WTC11 (cell line): Measurements from ENCODE around the gene INS. TPM values are rescaled to one million over a fixed set of nuclear protein-coding genes. Genes with fewer than 3 reads are reported as not detected.

ENCODE experiments used
- ATAC-seq: fragments of 200-7000 bp; cut with Tn5 transposase; 2 replicates; pipeline ENCODE4 v1.10.0; 2021; ENCODE audit warnings: mild to moderate bottlenecking, moderate library complexity
- CTCF ChIA-PET: fragments of 300-600 bp; sonication (Branson Sonifier 250); formaldehyde crosslinking; loops from one replicate; lab custom pipeline; 2021; ENCODE audit warnings: antibody characterized with exemption; lab: Charles Lee
- POLR2A ChIA-PET: fragments of 350-600 bp; sonication (Branson Sonifier 250); formaldehyde crosslinking; loops from one replicate; lab custom pipeline; 2021; ENCODE audit warnings: antibody characterized with exemption; lab: Charles Lee
- DNase-seq: peaks from one replicate; pipeline ENCODE4 v3.0.0; 2021; ENCODE audit warnings: low spot score
- H3K27ac Mint-ChIP-seq: 2 replicates; pipeline ENCODE4 v1.8.0; 2021; ENCODE audit warnings: mixed read lengths
- H3K27me3 Mint-ChIP-seq: 2 replicates; pipeline ENCODE4 v1.8.0; 2021; ENCODE audit warnings: low read depth, mild to moderate bottlenecking, moderate library complexity, mixed read lengths
- H3K36me3 Mint-ChIP-seq: 2 replicates; pipeline ENCODE4 v1.8.0; 2021; ENCODE audit warnings: mixed read lengths
- H3K4me1 Mint-ChIP-seq: 2 replicates; pipeline ENCODE4 v1.8.0; 2022; ENCODE audit warnings: mixed read lengths
- H3K4me3 Mint-ChIP-seq: 2 replicates; pipeline ENCODE4 v1.8.0; 2021; ENCODE audit warnings: mild to moderate bottlenecking, moderate library complexity, mixed read lengths
- H3K9me3 Mint-ChIP-seq: 2 replicates; pipeline ENCODE4 v1.8.0; 2021; ENCODE audit warnings: mixed read lengths
- AR ChIP-seq: fragments of 250-450 bp; sonication (Bioruptor Pico); IDR thresholded peaks from 2 replicates; pipeline ENCODE4 v1.9.0; 2021; ENCODE audit warnings: mild to moderate bottlenecking
- CBFB ChIP-seq: sonication (generic); formaldehyde crosslinking; IDR thresholded peaks from 2 replicates; pipeline ENCODE4 v1.8.1; 2022; ENCODE audit warnings: mild to moderate bottlenecking, low read depth, missing genetic modification reagents
- EMX1 ChIP-seq: fragments of 250-450 bp; sonication (Bioruptor Pico); IDR thresholded peaks from 2 replicates; pipeline ENCODE4 v1.8.0; 2021; ENCODE audit warnings: mild to moderate bottlenecking
- FOXP1 ChIP-seq: sonication (generic); formaldehyde crosslinking; IDR thresholded peaks from 2 replicates; pipeline ENCODE4 v1.8.0; 2022; ENCODE audit warnings: missing genetic modification reagents, mild to moderate bottlenecking, moderate library complexity, borderline replicate concordance
- GTF2I ChIP-seq: fragments of 250-450 bp; sonication (Bioruptor Pico); conservative IDR thresholded peaks from 2 replicates; pipeline ENCODE4 v1.4.0; 2021; ENCODE audit warnings: mild to moderate bottlenecking
- HMGA2 ChIP-seq: fragments of 250-450 bp; sonication (Bioruptor Pico); IDR thresholded peaks from 2 replicates; pipeline ENCODE4 v1.4.0; 2021; ENCODE audit warnings: mild to moderate bottlenecking, moderate library complexity
- MXD4 ChIP-seq: fragments of 250-450 bp; sonication (Bioruptor Pico); IDR thresholded peaks from 2 replicates; pipeline ENCODE4 v1.8.0; 2021; ENCODE audit warnings: mild to moderate bottlenecking, moderate library complexity, borderline replicate concordance
- NFYB ChIP-seq: sonication (generic); formaldehyde crosslinking; conservative IDR thresholded peaks from 2 replicates; pipeline ENCODE4 v1.8.0; 2022; ENCODE audit warnings: low read depth, missing genetic modification reagents
- TCF7 ChIP-seq: sonication (generic); formaldehyde crosslinking; IDR thresholded peaks from 2 replicates; pipeline ENCODE4 v1.8.0; 2022; ENCODE audit warnings: mild to moderate bottlenecking, low read depth, missing genetic modification reagents, moderate library complexity
- TEAD4 ChIP-seq: sonication (generic); formaldehyde crosslinking; IDR thresholded peaks from 2 replicates; pipeline ENCODE4 v1.8.0; 2022; ENCODE audit warnings: mild to moderate bottlenecking, missing genetic modification reagents
- ZNF317 ChIP-seq: sonication (generic); formaldehyde crosslinking; IDR thresholded peaks from 2 replicates; pipeline ENCODE4 v1.8.1; 2023; ENCODE audit warnings: low read depth, mild to moderate bottlenecking, moderate library complexity, missing genetic modification reagents, borderline replicate concordance
- ZNF416 ChIP-seq: fragments of 250-450 bp; sonication (Bioruptor Pico); IDR thresholded peaks from 2 replicates; pipeline ENCODE4 v1.9.0; 2021; ENCODE audit warnings: mild to moderate bottlenecking, inconsistent platforms
- total RNA-seq: library from RNA; stranded (reverse); gene quantifications from 3 replicates; pipeline ENCODE4 v1.2.3, GENCODE V29; 2021
- TF ChIP-seq, protein P1 (sequence below): sonication (generic); formaldehyde crosslinking; IDR thresholded peaks from 2 replicates; pipeline ENCODE4 v1.8.1; 2023; ENCODE audit warnings: mild to moderate bottlenecking, missing genetic modification reagents
- TF ChIP-seq, protein P2 (sequence below): sonication (generic); formaldehyde crosslinking; IDR thresholded peaks from 2 replicates; pipeline ENCODE4 v1.8.1; 2022; ENCODE audit warnings: mild to moderate bottlenecking, missing genetic modification reagents, moderate library complexity, borderline replicate concordance
- TF ChIP-seq, protein P3 (sequence below): sonication (generic); formaldehyde crosslinking; IDR thresholded peaks from 2 replicates; pipeline ENCODE4 v1.8.0; 2022; ENCODE audit warnings: mild to moderate bottlenecking, missing genetic modification reagents
- TF ChIP-seq, protein P4 (sequence below): sonication (generic); formaldehyde crosslinking; IDR thresholded peaks from 2 replicates; pipeline ENCODE4 v1.8.0; 2022; ENCODE audit warnings: mild to moderate bottlenecking, missing genetic modification reagents
- TF ChIP-seq, protein P5 (sequence below): sonication (generic); formaldehyde crosslinking; IDR thresholded peaks from 2 replicates; pipeline ENCODE4 v1.8.1; 2022; ENCODE audit warnings: low read depth, mild to moderate bottlenecking, moderate library complexity, missing genetic modification reagents, borderline replicate concordance

Gene INS
- total RNA-seq, 1 experiment from 2014 or later = not detected

DNA sequence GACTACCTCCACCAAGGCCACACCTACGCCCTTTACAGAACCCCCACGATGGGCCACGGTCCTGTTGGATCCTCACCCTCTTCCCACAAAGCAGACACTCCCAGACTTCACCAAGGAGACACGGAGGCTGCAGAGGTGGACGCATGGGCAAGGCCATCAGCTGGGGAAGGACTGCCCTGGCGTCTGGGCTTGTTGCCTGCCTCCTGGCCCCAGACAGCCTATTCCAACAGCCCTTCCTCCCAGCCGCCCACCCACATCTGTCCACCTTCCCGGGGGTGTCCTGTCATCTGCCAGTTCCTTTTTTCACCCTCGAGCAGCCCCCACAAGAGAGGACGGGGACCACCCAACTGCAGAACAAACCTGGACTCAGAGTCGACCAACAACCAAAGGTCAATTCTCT lies 39.5 kb upstream of the INS start:
- Mint-ChIP-seq H3K4me3 (no peak overlapping the region), H3K4me1 (no peaks in the 10 kb centered on the region), H3K27me3 (peaks cover 13% of the 10 kb centered on the region)
- TF ChIP-seq, protein P1, sequence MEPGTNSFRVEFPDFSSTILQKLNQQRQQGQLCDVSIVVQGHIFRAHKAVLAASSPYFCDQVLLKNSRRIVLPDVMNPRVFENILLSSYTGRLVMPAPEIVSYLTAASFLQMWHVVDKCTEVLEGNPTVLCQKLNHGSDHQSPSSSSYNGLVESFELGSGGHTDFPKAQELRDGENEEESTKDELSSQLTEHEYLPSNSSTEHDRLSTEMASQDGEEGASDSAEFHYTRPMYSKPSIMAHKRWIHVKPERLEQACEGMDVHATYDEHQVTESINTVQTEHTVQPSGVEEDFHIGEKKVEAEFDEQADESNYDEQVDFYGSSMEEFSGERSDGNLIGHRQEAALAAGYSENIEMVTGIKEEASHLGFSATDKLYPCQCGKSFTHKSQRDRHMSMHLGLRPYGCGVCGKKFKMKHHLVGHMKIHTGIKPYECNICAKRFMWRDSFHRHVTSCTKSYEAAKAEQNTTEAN (CRISPR knock-in tag) = no peak
- no peak for TF ChIP-seq EMX1 (CRISPR knock-in tag)
- no peak for TF ChIP-seq TCF7
- TF ChIP-seq, protein P2, sequence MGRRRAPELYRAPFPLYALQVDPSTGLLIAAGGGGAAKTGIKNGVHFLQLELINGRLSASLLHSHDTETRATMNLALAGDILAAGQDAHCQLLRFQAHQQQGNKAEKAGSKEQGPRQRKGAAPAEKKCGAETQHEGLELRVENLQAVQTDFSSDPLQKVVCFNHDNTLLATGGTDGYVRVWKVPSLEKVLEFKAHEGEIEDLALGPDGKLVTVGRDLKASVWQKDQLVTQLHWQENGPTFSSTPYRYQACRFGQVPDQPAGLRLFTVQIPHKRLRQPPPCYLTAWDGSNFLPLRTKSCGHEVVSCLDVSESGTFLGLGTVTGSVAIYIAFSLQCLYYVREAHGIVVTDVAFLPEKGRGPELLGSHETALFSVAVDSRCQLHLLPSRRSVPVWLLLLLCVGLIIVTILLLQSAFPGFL = no peak
- no peak for TF ChIP-seq FOXP1
- TF ChIP-seq, protein P3, sequence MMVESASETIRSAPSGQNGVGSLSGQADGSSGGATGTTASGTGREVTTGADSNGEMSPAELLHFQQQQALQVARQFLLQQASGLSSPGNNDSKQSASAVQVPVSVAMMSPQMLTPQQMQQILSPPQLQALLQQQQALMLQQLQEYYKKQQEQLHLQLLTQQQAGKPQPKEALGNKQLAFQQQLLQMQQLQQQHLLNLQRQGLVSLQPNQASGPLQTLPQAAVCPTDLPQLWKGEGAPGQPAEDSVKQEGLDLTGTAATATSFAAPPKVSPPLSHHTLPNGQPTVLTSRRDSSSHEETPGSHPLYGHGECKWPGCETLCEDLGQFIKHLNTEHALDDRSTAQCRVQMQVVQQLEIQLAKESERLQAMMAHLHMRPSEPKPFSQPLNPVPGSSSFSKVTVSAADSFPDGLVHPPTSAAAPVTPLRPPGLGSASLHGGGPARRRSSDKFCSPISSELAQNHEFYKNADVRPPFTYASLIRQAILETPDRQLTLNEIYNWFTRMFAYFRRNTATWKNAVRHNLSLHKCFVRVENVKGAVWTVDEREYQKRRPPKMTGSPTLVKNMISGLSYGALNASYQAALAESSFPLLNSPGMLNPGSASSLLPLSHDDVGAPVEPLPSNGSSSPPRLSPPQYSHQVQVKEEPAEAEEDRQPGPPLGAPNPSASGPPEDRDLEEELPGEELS (CRISPR knock-in tag) = no peak
- no peak for TF ChIP-seq MXD4 (CRISPR knock-in tag)
- no peak for TF ChIP-seq TEAD4 (CRISPR knock-in tag)
- no peak for TF ChIP-seq GTF2I (CRISPR knock-in tag)
- TF ChIP-seq NFYB = no peak
- no peak for TF ChIP-seq ZNF416 (CRISPR knock-in tag)
- TF ChIP-seq CBFB (CRISPR knock-in tag) = no peak
- TF ChIP-seq, protein P4, sequence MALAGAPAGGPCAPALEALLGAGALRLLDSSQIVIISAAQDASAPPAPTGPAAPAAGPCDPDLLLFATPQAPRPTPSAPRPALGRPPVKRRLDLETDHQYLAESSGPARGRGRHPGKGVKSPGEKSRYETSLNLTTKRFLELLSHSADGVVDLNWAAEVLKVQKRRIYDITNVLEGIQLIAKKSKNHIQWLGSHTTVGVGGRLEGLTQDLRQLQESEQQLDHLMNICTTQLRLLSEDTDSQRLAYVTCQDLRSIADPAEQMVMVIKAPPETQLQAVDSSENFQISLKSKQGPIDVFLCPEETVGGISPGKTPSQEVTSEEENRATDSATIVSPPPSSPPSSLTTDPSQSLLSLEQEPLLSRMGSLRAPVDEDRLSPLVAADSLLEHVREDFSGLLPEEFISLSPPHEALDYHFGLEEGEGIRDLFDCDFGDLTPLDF = no peak
- TF ChIP-seq, protein P5, sequence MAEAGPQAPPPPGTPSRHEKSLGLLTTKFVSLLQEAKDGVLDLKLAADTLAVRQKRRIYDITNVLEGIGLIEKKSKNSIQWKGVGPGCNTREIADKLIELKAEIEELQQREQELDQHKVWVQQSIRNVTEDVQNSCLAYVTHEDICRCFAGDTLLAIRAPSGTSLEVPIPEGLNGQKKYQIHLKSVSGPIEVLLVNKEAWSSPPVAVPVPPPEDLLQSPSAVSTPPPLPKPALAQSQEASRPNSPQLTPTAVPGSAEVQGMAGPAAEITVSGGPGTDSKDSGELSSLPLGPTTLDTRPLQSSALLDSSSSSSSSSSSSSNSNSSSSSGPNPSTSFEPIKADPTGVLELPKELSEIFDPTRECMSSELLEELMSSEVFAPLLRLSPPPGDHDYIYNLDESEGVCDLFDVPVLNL (CRISPR knock-in tag) = no peak
- no peak for TF ChIP-seq AR (CRISPR knock-in tag)
- no peak for TF ChIP-seq ZNF317 (CRISPR knock-in tag)
- TF ChIP-seq HMGA2 (CRISPR knock-in tag) = no peak
- TF ChIP-seq, all 79 proteins: peak for 0
- Mint-ChIP-seq H3K27ac (no peak overlapping the region), H3K36me3 (no peaks in the 10 kb centered on the region), H3K9me3 (no peaks in the 10 kb centered on the region)
- ChIA-PET CTCF (interaction anchor here (3.1 kb wide), 1 partner anchor 14 kb away, joined by 12 read pairs; no protein-coding TSS in a partner anchor), POLR2A (no interaction called here)
- ATAC-seq = no peak
- DNase-seq = no peak
